Measurements from ENCODE around the gene ATE1. TPM values are rescaled to one million over a fixed set of nuclear protein-coding genes. Genes with fewer than 3 reads are reported as not detected.
"Not testable (repeated sequence)": the region's sequence is repeated elsewhere in the genome, so short reads cannot be mapped to it uniquely, and the experiment has no call there.

The ATE1 gene
- 23.4 TPM for polyA plus RNA-seq
- long read RNA-seq, donor 1, full-length matches to known transcripts, result 2 of 7 reads
- long read RNA-seq, donor 1, partial matches to known transcripts, result 5 of 7 reads
- long read RNA-seq, donor 1, other reads (novel, unspliced or antisense), result 0 of 7 reads
- long read RNA-seq, donor 2, full-length matches to known transcripts, result 1 of 7 reads
- long read RNA-seq, donor 2, partial matches to known transcripts, result 6 of 7 reads
- long read RNA-seq, donor 2, other reads (novel, unspliced or antisense), result 0 of 7 reads
- long read RNA-seq, donor 3, result 0 reads
- long read RNA-seq, donor 4, result 0 reads
- long read RNA-seq, donor 5, full-length matches to known transcripts, result 6 of 6 reads
- long read RNA-seq, donor 5, partial matches to known transcripts, result 0 of 6 reads
- long read RNA-seq, donor 5, other reads (novel, unspliced or antisense), result 0 of 6 reads
- long read RNA-seq, donor 6, full-length matches to known transcripts, result 1 of 1 reads
- long read RNA-seq, donor 6, partial matches to known transcripts, result 0 of 1 reads
- long read RNA-seq, donor 6, other reads (novel, unspliced or antisense), result 0 of 1 reads
- long read RNA-seq, donor 7, full-length matches to known transcripts, result 1 of 1 reads
- long read RNA-seq, donor 7, partial matches to known transcripts, result 0 of 1 reads
- long read RNA-seq, donor 7, other reads (novel, unspliced or antisense), result 0 of 1 reads
- long read RNA-seq, donor 8, full-length matches to known transcripts, result 7 of 7 reads
- long read RNA-seq, donor 8, partial matches to known transcripts, result 0 of 7 reads
- long read RNA-seq, donor 8, other reads (novel, unspliced or antisense), result 0 of 7 reads
- long read RNA-seq, donor 9, full-length matches to known transcripts, result 2 of 2 reads
- long read RNA-seq, donor 9, partial matches to known transcripts, result 0 of 2 reads
- long read RNA-seq, donor 9, other reads (novel, unspliced or antisense), result 0 of 2 reads
- long read RNA-seq, donor 10, full-length matches to known transcripts, result 4 of 4 reads
- long read RNA-seq, donor 10, partial matches to known transcripts, result 0 of 4 reads
- long read RNA-seq, donor 10, other reads (novel, unspliced or antisense), result 0 of 4 reads
- long read RNA-seq, donor 11, full-length matches to known transcripts, result 7 of 7 reads
- long read RNA-seq, donor 11, partial matches to known transcripts, result 0 of 7 reads
- long read RNA-seq, donor 11, other reads (novel, unspliced or antisense), result 0 of 7 reads

DNA sequence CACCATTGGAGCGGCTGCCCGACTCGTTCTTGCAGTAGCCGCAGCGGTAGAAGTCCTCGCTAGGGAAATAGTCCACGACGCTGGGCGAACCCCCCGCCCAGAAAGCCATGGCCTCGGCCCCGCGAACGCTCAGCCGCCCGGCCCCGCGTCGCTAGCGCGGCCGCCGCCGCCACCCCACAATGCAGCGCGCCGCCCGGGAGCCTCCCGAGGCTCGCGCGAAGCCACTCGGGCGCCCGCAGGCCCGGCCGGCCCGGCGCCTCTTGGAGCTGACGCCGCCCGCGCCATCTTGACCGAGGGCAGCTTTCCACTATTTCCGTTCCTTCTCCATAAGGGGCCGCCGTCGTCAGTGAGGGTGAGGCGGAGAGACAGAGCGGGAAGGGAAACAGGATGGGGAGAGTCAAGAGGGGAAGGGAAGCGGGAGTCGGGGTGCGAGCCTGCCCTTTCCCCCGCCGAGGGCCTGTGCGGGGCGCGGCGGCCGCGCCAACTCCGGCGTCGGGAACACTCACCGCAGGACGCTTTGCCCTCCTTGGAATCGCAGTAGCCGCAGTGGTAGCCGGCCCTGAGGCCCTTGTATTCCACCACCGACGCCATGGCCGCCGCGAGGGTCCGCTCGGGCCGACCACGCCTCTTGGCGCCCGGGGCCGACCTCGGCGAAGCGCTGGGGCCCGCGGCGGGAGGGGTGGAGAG, at the start of gene ATE1:
ATE1 (minus strand) TSS at position 191 of the 687 bp plus-strand sequence; CDS start at position 109, 82 bp downstream.
- H3K4me1 ChIP-seq (ENCODE audit: control insufficient read depth, insufficient read depth, low read length), result peaks cover 19% of the 10 kb centered on the region
- H3K27ac ChIP-seq (ENCODE audit: low read length), result peak within 1 kb of the TSS; percentile 98
- DNase-seq, result peak; percentile 91 to 96
- no CpG with 5 or more reads among the region's 87 CpGs for WGBS (ENCODE audit: insufficient coverage, low lambda C conversion rate)
- H3K4me3 ChIP-seq (ENCODE audit: low read length), result peak within 1 kb of the TSS; percentile 92
- no peaks in the 10 kb centered on the region for H3K27me3 ChIP-seq (ENCODE audit: control insufficient read depth, insufficient read depth, low read length)
- peaks cover 4% of the 10 kb centered on the region for H3K36me3 ChIP-seq (ENCODE audit: control insufficient read depth, insufficient read depth, low read length)
- no peaks in the 10 kb centered on the region for H3K9me3 ChIP-seq (ENCODE audit: control insufficient read depth, low read depth, low read length)

DNA sequence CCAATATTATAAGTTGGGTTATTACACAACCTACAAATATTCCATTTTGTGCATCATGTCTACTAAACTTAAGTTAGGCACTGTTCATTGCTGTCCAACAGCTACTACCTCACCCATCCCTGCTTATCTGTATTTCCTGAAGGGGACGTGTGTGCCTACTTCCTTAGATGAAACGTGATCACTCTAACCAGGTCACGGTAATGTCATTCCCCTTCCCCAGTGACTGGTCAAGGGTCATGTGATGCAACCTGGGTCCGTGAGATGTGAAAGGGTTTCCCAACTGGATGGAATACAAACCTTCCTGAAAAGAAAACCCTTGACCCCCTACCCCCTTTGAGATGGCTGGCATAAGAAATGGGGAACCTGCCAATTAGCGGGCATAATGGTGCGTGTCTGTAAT, 48.8 kb upstream of the ATE1 start:
- H3K4me3 ChIP-seq (ENCODE audit: low read length), result no peak overlapping the region
- WGBS (ENCODE audit: insufficient coverage, low lambda C conversion rate), result no CpG with 5 or more reads among the region's 6 CpGs
- peaks cover 10% of the 10 kb centered on the region for H3K4me1 ChIP-seq (ENCODE audit: control insufficient read depth, insufficient read depth, low read length)
- H3K36me3 ChIP-seq (ENCODE audit: control insufficient read depth, insufficient read depth, low read length), result peaks cover 8% of the 10 kb centered on the region
- peak in 1 of 2 donors; percentile 43 for DNase-seq
- no peaks in the 10 kb centered on the region for H3K27me3 ChIP-seq (ENCODE audit: control insufficient read depth, insufficient read depth, low read length)
- H3K9me3 ChIP-seq (ENCODE audit: control insufficient read depth, low read depth, low read length), result peaks cover 6% of the 10 kb centered on the region
- peak overlapping the region; percentile 30 for H3K27ac ChIP-seq (ENCODE audit: low read length)

DNA sequence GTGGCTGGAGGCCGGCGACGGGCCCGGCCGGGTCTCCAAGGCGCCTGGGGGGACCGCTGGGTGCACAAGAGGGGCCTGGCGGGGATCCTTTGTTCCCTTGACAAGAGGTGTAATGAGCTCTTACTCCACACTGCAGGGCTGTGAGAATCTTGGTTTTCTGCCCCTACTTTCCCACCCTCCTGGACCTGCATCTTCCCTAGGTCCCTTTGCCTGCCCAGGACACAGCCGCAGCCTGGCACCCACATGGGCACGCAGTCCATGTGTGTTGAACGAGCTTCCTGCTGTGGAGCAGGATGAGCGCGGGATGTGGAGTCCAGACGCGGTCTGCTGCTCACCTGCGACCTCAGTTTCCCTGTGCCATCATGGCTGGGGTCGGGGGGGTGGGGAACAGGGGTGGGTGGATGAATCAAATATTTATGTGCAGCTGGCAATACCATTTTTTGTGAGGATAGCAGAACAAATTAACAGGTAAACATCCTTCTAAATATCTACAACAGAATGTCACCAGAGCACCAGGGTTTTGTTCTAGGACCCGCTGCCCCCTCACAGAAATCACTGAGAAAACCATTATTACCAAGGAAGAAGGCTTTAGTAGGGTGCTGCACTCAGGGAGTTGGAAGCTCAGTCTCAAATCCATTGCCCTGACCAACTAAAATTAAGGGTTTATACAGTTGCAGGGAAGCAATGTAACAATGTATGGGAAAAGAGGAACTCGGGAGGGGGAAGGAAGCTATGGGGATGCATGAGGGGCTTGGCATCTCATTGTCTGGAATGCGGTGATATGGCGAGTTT, 47.7 kb upstream of the ATE1 start:
- no CpG with 5 or more reads among the region's 21 CpGs for WGBS (ENCODE audit: insufficient coverage, low lambda C conversion rate)

DNA sequence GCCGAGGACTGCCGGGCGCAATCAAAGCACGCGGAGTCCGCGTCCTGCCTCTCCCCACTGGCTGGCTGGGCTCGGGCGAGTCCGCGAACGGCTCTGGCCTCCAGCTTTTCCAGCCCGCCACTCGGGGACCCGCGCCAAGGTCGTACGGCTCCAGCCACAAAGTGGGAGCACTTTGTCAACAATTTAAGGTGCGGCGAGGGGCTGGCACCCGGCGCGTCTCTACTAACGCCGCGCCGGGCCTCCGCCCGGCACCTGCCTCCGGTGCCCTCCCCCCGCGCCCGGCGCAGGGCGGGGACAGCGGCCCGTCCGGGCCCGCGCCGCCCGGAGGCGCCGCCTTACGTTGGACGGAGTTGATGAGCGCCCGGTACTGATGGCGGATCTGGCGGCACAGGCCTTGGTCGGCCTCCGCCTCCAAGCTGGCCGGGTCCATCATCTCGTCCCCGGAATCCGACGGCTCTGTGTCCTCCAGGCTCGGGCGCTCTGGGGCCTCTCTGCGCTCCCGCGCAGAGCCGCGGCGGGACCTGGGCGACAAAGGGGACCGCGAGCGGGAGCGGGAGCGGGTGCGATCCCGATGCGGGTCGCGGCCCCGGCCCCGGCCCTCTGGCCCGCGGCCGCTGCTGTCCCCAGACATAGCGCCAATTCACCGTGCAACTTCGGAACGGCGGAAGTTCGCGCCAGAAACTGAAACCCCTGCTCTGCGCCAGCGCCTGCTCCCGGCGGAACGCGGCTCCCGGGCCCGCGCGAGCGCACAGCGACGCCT, 46.9 kb upstream of the ATE1 start, which contains the start of gene NSMCE4A:
NSMCE4A (minus strand) TSS at position 683 of the 760 bp plus-strand sequence; CDS start at position 631, 52 bp downstream.
- peaks cover 6% of the 10 kb centered on the region for H3K9me3 ChIP-seq (ENCODE audit: control insufficient read depth, low read depth, low read length)

More for the DNA sequence above, 47.7 kb upstream of the ATE1 start:
- H3K4me1 ChIP-seq (ENCODE audit: control insufficient read depth, insufficient read depth, low read length), result peaks cover 10% of the 10 kb centered on the region
- peak overlapping the region; percentile 80 for H3K4me3 ChIP-seq (ENCODE audit: low read length)
- peak overlapping the region; percentile 96 for H3K27ac ChIP-seq (ENCODE audit: low read length)
- H3K27me3 ChIP-seq (ENCODE audit: control insufficient read depth, insufficient read depth, low read length), result no peaks in the 10 kb centered on the region
- peaks cover 15% of the 10 kb centered on the region for H3K36me3 ChIP-seq (ENCODE audit: control insufficient read depth, insufficient read depth, low read length)
- H3K9me3 ChIP-seq (ENCODE audit: control insufficient read depth, low read depth, low read length), result peaks cover 6% of the 10 kb centered on the region
- no peak for DNase-seq

DNA sequence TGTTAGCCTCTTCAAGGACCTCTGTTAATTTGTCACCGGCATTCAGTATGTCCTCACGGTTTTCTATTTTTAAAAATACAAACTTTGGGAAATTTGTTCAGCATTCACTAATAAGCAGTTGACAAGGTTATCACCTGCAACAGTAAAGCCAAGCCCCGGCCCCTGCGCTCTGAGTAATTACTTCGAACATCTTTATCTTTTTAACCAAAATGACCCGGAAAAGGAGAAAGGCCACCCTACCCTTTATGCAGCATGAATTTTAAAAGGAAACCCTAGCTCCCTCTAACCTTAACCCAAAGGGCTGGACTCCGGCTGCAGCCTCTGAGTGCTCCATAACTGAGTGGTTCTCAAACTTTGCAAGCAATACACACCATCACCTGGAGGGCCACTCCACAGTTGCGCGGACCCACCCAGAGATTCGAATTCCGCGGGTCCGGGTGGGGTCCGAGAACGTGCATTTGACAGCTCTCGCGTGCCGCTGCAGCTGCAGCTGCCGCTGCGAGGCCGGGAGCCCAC, 46.2 kb upstream of the ATE1 start:
- WGBS (ENCODE audit: insufficient coverage, low lambda C conversion rate), result no CpG with 5 or more reads among the region's 21 CpGs
- Histone ChIP-seq H3K4me1 (ENCODE audit: control insufficient read depth, insufficient read depth, low read length) (peaks cover 10% of the 10 kb centered on the region), H3K27ac (ENCODE audit: low read length) (peak overlapping the region; percentile 91), H3K4me3 (ENCODE audit: low read length) (peak overlapping the region; percentile 80), H3K36me3 (ENCODE audit: control insufficient read depth, insufficient read depth, low read length) (peaks cover 20% of the 10 kb centered on the region), H3K9me3 (ENCODE audit: control insufficient read depth, low read depth, low read length) (peaks cover 6% of the 10 kb centered on the region), H3K27me3 (ENCODE audit: control insufficient read depth, insufficient read depth, low read length) (no peaks in the 10 kb centered on the region)
- no peak for DNase-seq

More for the DNA sequence above, 46.9 kb upstream of the ATE1 start, which contains the start of gene NSMCE4A:
- Histone ChIP-seq H3K36me3 (ENCODE audit: control insufficient read depth, insufficient read depth, low read length) (peaks cover 17% of the 10 kb centered on the region), H3K4me1 (ENCODE audit: control insufficient read depth, insufficient read depth, low read length) (peaks cover 10% of the 10 kb centered on the region), H3K27me3 (ENCODE audit: control insufficient read depth, insufficient read depth, low read length) (no peaks in the 10 kb centered on the region), H3K4me3 (ENCODE audit: low read length) (peak within 1 kb of the TSS; percentile 80), H3K27ac (ENCODE audit: low read length) (peak within 1 kb of the TSS; percentile 96)
- no CpG with 5 or more reads among the region's 101 CpGs for WGBS (ENCODE audit: insufficient coverage, low lambda C conversion rate)
- DNase-seq, result peak; percentile 66 to 88

DNA sequence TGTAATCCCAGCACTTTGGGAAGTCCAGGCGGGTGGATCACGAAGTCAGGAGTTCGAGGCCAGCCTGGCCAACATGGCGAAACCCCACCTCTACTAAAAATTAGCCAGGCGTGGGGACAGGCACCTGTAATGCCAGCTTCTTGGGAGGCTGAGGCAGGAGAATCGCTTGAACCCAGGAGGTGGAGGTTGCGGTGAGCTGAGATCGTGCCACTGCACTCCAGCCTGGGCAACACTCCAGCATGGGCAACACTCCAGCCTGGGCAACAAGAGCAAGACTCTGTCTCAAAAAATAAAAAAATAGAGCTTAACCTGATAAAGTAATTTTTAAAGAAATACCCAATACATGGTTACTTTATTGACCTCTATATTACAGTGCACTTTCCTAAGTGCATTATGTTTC, 41.3 kb upstream of the ATE1 start:
- WGBS (ENCODE audit: insufficient coverage, low lambda C conversion rate), result no CpG with 5 or more reads among the region's 8 CpGs
- not testable (repeated sequence) for H3K27ac ChIP-seq (ENCODE audit: low read length); H3K27me3 ChIP-seq (ENCODE audit: control insufficient read depth, insufficient read depth, low read length); H3K4me3 ChIP-seq (ENCODE audit: low read length); H3K4me1 ChIP-seq (ENCODE audit: control insufficient read depth, insufficient read depth, low read length); H3K9me3 ChIP-seq (ENCODE audit: control insufficient read depth, low read depth, low read length); DNase-seq
- peaks cover 64% of the 10 kb centered on the region for H3K36me3 ChIP-seq (ENCODE audit: control insufficient read depth, insufficient read depth, low read length)

DNA sequence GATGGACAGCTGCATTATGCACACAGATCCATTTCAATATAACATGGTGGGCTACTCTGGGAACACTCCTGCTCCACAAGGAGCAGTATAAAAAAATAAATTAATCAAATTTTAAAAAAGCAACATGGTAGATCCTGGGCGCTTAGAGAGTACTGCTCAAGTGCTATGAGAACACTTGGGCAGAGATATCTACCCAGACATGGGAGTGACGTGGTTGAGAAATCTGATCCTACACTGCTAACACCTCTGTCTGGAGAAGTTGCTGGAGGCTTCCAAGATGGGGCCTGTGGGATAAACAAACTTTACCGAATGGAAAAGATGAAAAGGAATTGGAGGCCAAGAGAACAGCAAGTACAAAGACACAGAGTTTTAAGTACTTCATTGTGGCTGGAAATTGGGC, 38.2 kb upstream of the ATE1 start:
- Histone ChIP-seq H3K4me1 (ENCODE audit: control insufficient read depth, insufficient read depth, low read length) (no peaks in the 10 kb centered on the region), H3K27ac (ENCODE audit: low read length) (no peak overlapping the region), H3K27me3 (ENCODE audit: control insufficient read depth, insufficient read depth, low read length) (no peaks in the 10 kb centered on the region), H3K9me3 (ENCODE audit: control insufficient read depth, low read depth, low read length) (no peaks in the 10 kb centered on the region), H3K36me3 (ENCODE audit: control insufficient read depth, insufficient read depth, low read length) (peaks cover 58% of the 10 kb centered on the region), H3K4me3 (ENCODE audit: low read length) (no peak overlapping the region)
- no peak for DNase-seq
- 83% methylated on average over 2 of the region's 3 CpGs for WGBS (ENCODE audit: insufficient coverage, low lambda C conversion rate)

DNA sequence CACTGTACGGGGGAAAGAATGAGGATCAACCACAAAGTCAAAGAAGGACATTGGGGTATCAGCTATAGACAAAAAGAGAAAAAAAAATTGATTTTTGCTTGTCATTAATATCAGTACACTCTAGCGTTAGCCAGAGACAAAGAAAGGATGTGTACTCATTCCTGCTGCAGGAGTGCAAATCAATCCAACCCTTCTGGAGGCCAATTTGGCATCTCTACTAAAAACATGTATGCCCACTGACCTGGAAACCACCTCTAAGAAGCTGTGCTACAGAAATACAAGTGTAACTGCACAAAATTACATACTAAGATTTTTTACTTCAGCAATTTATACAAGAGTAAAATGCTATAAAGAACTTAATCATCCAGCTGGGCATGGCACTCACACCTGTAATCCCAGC, 33.6 kb upstream of the ATE1 start:
- DNase-seq, result no peak
- H3K27ac ChIP-seq (ENCODE audit: low read length), result no peak overlapping the region
- WGBS (ENCODE audit: insufficient coverage, low lambda C conversion rate), result 100% methylated on average over 1 of the region's 2 CpGs
- H3K27me3 ChIP-seq (ENCODE audit: control insufficient read depth, insufficient read depth, low read length), result no peaks in the 10 kb centered on the region
- H3K9me3 ChIP-seq (ENCODE audit: control insufficient read depth, low read depth, low read length), result no peaks in the 10 kb centered on the region
- H3K4me3 ChIP-seq (ENCODE audit: low read length), result no peak overlapping the region
- peaks cover 42% of the 10 kb centered on the region for H3K36me3 ChIP-seq (ENCODE audit: control insufficient read depth, insufficient read depth, low read length)
- no peaks in the 10 kb centered on the region for H3K4me1 ChIP-seq (ENCODE audit: control insufficient read depth, insufficient read depth, low read length)

All from large intestine (tissue), 12 donors.